Measurements from ENCODE around the gene ANP32A. TPM values are rescaled to one million over a fixed set of nuclear protein-coding genes. Genes with fewer than 3 reads are reported as not detected.
"Not testable (repeated sequence)": the region's sequence is repeated elsewhere in the genome, so short reads cannot be mapped to it uniquely, and the experiment has no call there.

Gene ANP32A
- total RNA-seq, 1 experiment from 2014 or later, result 232 TPM

DNA sequence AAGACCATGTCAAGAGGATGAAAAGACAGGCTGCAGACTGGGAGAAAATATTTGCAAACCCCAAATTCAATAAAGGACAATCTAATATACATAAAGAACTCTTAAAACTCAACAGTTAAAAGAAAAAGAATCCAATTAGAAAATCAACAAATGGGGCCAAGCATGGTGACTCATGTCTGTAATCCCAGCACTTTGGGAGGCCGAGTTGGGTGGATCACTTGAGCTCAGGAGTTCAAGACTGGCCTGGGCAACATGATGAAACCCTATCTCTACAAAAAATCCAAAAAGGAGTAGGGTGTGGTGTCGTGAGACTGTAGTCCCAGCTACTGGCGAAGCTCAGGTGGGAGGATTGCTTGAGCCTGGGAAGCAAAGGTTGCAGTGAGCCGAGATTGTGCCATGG is 57.6 kb downstream of the ANP32A start:
- TF ChIP-seq, protein P1, sequence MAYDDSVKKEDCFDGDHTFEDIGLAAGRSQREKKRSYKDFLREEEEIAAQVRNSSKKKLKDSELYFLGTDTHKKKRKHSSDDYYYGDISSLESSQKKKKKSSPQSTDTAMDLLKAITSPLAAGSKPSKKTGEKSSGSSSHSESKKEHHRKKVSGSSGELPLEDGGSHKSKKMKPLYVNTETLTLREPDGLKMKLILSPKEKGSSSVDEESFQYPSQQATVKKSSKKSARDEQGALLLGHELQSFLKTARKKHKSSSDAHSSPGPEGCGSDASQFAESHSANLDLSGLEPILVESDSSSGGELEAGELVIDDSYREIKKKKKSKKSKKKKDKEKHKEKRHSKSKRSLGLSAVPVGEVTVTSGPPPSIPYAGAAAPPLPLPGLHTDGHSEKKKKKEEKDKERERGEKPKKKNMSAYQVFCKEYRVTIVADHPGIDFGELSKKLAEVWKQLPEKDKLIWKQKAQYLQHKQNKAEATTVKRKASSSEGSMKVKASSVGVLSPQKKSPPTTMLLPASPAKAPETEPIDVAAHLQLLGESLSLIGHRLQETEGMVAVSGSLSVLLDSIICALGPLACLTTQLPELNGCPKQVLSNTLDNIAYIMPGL (CRISPR knock-in tag; IDR thresholded peaks at IDR 0.05), result no peak
- TF ChIP-seq, protein P2, sequence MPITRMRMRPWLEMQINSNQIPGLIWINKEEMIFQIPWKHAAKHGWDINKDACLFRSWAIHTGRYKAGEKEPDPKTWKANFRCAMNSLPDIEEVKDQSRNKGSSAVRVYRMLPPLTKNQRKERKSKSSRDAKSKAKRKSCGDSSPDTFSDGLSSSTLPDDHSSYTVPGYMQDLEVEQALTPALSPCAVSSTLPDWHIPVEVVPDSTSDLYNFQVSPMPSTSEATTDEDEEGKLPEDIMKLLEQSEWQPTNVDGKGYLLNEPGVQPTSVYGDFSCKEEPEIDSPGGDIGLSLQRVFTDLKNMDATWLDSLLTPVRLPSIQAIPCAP (CRISPR knock-in tag; IDR thresholded peaks at IDR 0.05), result no peak
- TF ChIP-seq NFATC4 (CRISPR knock-in tag; IDR thresholded peaks at IDR 0.05) (no peak), SMAD4 (CRISPR knock-in tag; IDR thresholded peaks at IDR 0.05) (no peak), ZNF263 (CRISPR knock-in tag; IDR thresholded peaks at IDR 0.05; ENCODE audit: low read depth) (no peak), EMX1 (CRISPR knock-in tag; IDR thresholded peaks at IDR 0.05) (no peak)
- TF ChIP-seq, protein P3, sequence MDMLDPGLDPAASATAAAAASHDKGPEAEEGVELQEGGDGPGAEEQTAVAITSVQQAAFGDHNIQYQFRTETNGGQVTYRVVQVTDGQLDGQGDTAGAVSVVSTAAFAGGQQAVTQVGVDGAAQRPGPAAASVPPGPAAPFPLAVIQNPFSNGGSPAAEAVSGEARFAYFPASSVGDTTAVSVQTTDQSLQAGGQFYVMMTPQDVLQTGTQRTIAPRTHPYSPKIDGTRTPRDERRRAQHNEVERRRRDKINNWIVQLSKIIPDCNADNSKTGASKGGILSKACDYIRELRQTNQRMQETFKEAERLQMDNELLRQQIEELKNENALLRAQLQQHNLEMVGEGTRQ (CRISPR knock-in tag; IDR thresholded peaks at IDR 0.05), result no peak
- TF ChIP-seq, protein P4, sequence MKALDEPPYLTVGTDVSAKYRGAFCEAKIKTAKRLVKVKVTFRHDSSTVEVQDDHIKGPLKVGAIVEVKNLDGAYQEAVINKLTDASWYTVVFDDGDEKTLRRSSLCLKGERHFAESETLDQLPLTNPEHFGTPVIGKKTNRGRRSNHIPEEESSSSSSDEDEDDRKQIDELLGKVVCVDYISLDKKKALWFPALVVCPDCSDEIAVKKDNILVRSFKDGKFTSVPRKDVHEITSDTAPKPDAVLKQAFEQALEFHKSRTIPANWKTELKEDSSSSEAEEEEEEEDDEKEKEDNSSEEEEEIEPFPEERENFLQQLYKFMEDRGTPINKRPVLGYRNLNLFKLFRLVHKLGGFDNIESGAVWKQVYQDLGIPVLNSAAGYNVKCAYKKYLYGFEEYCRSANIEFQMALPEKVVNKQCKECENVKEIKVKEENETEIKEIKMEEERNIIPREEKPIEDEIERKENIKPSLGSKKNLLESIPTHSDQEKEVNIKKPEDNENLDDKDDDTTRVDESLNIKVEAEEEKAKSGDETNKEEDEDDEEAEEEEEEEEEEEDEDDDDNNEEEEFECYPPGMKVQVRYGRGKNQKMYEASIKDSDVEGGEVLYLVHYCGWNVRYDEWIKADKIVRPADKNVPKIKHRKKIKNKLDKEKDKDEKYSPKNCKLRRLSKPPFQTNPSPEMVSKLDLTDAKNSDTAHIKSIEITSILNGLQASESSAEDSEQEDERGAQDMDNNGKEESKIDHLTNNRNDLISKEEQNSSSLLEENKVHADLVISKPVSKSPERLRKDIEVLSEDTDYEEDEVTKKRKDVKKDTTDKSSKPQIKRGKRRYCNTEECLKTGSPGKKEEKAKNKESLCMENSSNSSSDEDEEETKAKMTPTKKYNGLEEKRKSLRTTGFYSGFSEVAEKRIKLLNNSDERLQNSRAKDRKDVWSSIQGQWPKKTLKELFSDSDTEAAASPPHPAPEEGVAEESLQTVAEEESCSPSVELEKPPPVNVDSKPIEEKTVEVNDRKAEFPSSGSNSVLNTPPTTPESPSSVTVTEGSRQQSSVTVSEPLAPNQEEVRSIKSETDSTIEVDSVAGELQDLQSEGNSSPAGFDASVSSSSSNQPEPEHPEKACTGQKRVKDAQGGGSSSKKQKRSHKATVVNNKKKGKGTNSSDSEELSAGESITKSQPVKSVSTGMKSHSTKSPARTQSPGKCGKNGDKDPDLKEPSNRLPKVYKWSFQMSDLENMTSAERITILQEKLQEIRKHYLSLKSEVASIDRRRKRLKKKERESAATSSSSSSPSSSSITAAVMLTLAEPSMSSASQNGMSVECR (CRISPR knock-in tag; IDR thresholded peaks at IDR 0.05; ENCODE audit: borderline replicate concordance), result no peak
- TF ChIP-seq, protein P5, sequence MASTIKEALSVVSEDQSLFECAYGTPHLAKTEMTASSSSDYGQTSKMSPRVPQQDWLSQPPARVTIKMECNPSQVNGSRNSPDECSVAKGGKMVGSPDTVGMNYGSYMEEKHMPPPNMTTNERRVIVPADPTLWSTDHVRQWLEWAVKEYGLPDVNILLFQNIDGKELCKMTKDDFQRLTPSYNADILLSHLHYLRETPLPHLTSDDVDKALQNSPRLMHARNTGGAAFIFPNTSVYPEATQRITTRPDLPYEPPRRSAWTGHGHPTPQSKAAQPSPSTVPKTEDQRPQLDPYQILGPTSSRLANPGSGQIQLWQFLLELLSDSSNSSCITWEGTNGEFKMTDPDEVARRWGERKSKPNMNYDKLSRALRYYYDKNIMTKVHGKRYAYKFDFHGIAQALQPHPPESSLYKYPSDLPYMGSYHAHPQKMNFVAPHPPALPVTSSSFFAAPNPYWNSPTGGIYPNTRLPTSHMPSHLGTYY (CRISPR knock-in tag; IDR thresholded peaks at IDR 0.05), result no peak
- TF ChIP-seq, protein P6, sequence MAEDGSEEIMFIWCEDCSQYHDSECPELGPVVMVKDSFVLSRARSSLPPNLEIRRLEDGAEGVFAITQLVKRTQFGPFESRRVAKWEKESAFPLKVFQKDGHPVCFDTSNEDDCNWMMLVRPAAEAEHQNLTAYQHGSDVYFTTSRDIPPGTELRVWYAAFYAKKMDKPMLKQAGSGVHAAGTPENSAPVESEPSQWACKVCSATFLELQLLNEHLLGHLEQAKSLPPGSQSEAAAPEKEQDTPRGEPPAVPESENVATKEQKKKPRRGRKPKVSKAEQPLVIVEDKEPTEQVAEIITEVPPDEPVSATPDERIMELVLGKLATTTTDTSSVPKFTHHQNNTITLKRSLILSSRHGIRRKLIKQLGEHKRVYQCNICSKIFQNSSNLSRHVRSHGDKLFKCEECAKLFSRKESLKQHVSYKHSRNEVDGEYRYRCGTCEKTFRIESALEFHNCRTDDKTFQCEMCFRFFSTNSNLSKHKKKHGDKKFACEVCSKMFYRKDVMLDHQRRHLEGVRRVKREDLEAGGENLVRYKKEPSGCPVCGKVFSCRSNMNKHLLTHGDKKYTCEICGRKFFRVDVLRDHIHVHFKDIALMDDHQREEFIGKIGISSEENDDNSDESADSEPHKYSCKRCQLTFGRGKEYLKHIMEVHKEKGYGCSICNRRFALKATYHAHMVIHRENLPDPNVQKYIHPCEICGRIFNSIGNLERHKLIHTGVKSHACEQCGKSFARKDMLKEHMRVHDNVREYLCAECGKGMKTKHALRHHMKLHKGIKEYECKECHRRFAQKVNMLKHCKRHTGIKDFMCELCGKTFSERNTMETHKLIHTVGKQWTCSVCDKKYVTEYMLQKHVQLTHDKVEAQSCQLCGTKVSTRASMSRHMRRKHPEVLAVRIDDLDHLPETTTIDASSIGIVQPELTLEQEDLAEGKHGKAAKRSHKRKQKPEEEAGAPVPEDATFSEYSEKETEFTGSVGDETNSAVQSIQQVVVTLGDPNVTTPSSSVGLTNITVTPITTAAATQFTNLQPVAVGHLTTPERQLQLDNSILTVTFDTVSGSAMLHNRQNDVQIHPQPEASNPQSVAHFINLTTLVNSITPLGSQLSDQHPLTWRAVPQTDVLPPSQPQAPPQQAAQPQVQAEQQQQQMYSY (CRISPR knock-in tag; IDR thresholded peaks at IDR 0.05), result no peak
- TF ChIP-seq, protein P7, sequence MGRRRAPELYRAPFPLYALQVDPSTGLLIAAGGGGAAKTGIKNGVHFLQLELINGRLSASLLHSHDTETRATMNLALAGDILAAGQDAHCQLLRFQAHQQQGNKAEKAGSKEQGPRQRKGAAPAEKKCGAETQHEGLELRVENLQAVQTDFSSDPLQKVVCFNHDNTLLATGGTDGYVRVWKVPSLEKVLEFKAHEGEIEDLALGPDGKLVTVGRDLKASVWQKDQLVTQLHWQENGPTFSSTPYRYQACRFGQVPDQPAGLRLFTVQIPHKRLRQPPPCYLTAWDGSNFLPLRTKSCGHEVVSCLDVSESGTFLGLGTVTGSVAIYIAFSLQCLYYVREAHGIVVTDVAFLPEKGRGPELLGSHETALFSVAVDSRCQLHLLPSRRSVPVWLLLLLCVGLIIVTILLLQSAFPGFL (CRISPR knock-in tag; IDR thresholded peaks at IDR 0.05; ENCODE audit: borderline replicate concordance), result no peak
- TF ChIP-seq, protein P8, sequence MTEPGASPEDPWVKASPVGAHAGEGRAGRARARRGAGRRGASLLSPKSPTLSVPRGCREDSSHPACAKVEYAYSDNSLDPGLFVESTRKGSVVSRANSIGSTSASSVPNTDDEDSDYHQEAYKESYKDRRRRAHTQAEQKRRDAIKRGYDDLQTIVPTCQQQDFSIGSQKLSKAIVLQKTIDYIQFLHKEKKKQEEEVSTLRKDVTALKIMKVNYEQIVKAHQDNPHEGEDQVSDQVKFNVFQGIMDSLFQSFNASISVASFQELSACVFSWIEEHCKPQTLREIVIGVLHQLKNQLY (CRISPR knock-in tag; IDR thresholded peaks at IDR 0.05), result no peak

DNA sequence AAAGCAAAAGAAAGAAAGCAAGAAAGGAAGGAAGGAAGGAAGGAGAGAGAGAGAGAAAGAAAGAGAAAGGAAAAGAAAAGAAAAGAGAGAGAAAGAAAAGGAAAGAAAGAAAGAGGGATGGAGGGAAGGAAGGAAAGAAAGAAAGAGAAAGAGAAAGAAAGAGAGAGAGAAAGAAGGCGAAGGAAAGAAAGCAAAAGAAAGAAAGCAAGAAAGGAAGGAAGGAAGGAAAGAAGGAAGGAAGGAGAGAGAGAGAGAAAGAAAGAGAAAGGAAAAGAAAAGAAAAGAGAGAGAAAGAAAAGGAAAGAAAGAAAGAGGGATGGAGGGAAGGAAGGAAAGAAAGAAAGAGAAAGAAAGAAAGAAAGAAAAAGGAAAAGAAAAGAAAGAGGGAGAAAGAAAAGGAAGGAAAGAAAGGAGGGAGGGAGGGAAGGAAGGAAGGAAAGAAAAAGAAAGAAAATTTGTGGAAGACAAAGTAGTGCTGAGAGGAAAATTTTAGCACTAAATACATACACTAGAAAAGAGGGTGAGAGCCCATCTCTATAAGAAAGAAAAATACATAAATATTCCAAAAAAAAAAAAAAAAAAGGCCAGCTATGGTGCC is 60.6 kb downstream of the ANP32A start:
- H3K27ac Mint-ChIP-seq; CTCF ChIA-PET; H3K27me3 Mint-ChIP-seq (ENCODE audit: low read depth); H3K9me3 Mint-ChIP-seq; H3K36me3 Mint-ChIP-seq; ATAC-seq; H3K4me3 Mint-ChIP-seq; POLR2A ChIA-PET; H3K4me1 Mint-ChIP-seq; DNase-seq (ENCODE audit: low spot score): not testable (repeated sequence)

More for the DNA sequence above, 57.6 kb downstream of the ANP32A start:
- Mint-ChIP-seq H3K27me3 (ENCODE audit: low read depth) (no peaks in the 10 kb centered on the region; the same call in 1 of the 2 replicates), H3K27ac (no peak overlapping the region), H3K4me3 (no peak overlapping the region), H3K9me3 (no peaks in the 10 kb centered on the region), H3K4me1 (no peaks in the 10 kb centered on the region), H3K36me3 (no peaks in the 10 kb centered on the region)
- CTCF ChIA-PET, result interaction anchor here (0.7 to 1.1 kb wide), 3 partner anchors 29 to 162 kb away, joined by 3 read pairs; no protein-coding TSS in a partner anchor
- DNase-seq (ENCODE audit: low spot score) (no peak), ATAC-seq (no peak)
- POLR2A ChIA-PET, result interaction anchor here (1.2 kb wide), 1 partner anchor 472 kb away, joined by 3 read pairs; no protein-coding TSS in a partner anchor
